GM19467 (cell line): ENCODE data around the gene DYTN.

Experiments used
- ATAC-seq: cut with Tn5 transposase; IDR thresholded peaks from one replicate; pipeline ENCODE4 v1.9.1; 2021; ENCODE audit warnings: mild to moderate bottlenecking, moderate library complexity; ENCODE audit not compliant: unreplicated experiment

DYTN gene

DNA sequence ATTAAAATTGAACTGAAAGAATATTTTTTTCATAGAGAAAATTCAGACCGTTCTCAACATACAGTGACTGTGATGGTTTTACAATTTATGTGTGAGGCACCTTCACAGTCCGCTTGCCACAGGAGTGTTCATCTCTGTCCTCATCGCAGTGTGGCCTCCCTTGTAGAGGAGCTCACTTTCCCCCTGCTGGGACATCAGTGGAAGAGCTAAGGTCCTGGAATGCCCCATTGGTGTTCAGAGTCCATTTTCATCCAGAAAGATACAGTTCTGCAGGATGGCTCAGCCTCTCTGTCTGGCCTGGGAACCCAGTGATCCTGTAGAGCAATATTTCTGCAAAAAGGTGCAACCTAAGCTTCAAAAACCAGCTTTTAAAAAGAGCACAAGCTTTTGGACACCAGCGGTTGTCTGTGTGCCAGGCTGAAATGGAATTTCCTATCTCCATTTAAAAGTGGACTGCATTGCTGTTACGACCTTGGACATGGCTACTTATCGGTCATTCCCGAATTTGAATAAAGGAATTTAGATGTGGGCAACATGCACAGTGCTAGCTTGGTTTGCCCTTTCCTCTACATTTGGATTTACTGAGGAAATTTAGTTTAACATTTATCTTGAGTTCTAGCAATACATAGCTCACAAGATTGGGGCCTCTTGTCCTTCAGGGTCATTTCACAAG lies 102.6 kb downstream of the DYTN start:
- ATAC-seq = no peak

DNA sequence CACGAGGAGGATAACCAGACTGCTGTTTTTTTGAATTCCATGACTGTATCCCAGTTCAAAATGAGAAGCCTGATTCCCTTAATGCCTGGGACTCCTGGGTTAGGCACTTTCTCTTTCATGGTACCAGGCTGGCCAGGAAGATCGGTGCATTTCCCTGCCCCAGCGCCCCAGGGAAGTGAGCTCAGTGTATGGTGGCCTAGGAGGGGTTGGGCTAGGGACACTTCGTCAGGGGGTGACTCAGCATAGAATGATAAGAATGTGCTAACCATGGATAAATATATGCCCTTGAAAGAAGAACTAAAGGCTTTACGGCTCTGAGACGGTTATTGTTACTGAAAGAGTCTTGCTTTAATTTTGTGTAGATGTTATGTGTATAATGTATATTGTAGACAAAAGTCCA lies 103.4 kb downstream of the DYTN start:
- no peak for ATAC-seq

DNA sequence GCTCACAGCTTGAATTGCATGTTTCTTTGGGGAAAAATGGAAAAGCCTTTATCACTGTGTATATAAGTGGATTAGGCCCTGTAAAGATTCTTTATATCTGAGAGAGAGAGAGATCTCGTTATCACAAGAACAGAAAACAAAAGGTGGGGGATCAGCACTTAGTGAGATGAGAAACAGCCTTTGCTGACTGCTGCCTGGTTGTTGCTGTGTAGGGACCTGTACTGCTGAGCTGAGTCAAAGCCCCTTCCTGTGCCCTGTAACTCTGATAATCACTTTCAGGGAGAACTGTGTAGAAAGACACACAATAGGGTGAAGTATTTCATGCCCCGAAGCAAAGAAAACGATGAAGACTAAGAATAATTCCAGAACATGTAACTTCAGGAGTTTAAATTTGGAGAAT lies 106.5 kb downstream of the DYTN start:
- no peak for ATAC-seq

DNA sequence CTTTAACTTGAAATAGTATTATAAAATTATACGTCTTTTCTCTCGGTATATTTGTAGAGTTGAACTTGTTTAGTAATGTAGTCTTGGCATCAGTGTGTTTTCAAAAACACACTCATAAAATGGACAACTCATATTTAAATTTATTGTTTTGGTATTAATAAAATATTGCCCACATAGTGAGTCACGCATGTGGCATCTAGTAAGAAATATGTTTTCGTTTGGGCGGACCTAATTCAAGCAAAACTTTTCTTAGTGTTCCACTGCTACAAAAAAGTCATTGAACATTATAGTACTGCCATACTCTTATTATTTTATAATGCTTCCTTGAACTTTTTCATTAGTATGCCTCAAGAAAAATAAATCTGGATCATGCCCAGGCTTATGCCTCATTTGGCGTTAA lies 107.0 kb downstream of the DYTN start:
- no peak for ATAC-seq

DNA sequence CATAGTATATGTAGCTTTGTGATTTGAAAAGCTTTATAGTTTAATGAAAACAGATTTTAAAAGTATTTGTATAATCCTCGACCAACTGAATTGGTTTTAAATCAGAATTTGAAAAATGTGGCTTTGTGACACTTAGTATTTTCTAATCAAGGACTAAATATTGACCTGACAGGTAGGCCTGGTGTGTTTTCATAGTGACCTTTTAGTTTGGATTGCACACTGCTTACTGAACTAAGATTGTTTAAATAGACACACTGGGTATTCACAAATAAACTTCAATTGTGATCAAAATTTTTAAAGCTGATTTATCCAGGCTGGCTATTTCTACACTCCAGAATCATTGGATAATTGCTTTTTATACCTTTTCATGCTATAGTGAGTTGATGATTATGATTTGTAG lies 107.7 kb downstream of the DYTN start:
- no peak for ATAC-seq

DNA sequence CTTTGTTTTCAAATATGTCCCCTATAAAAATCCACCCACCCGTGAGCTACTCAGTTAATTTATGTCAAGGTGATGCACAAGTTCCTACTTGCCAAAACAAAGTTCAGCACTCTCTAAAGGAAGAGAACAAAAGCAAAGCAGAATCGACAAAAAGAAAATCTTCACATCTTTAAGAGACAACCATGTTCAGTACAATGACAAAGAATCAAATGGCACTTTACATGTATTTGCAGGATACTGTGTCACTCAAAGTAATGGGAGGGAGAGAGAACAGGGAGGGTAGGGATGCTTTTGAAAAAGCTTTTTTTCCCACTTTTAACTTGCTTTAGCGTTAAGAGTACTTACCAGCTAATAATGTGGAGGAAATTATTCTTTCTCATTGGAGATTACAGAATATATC lies 115.0 kb downstream of the DYTN start:
- no peak for ATAC-seq
